GM12878 (cell line): ENCODE results near the gene SHQ1. TPM values are rescaled to one million over a fixed set of nuclear protein-coding genes. Genes with fewer than 3 reads are reported as not detected.

ENCODE experiments used
- NKRF ChIP-seq: fragments of 450-650 bp; conservative IDR thresholded peaks from 2 replicates; pipeline ENCODE4 v1.6.1; 2017; ENCODE audit warnings: mild to moderate bottlenecking, moderate library complexity
- POLR2AphosphoS2 ChIP-seq: IDR thresholded peaks from 2 replicates; pipeline ENCODE4 v1.6.1; 2011; ENCODE audit warnings: low read depth, mild to moderate bottlenecking, low read length, improper control_type of control experiment, moderate library complexity
- RB1 ChIP-seq: fragments of 450-650 bp; formaldehyde crosslinking; IDR thresholded peaks from 2 replicates; pipeline ENCODE4 v1.6.1; 2017; ENCODE audit warnings: mild to moderate bottlenecking, borderline replicate concordance
- ZNF207 ChIP-seq: fragments of 450-650 bp; IDR thresholded peaks from 2 replicates; pipeline ENCODE4 v1.6.1; 2014; ENCODE audit warnings: antibody characterized with exemption, mild to moderate bottlenecking, borderline replicate concordance
- polyA plus RNA-seq, 11 experiments: library from polyadenylated mRNA; depleted of rRNA in 4 of 11; unstranded in 6 of 11; stranded (reverse) in 5 of 11; fragments of >200 nt; fragmentation: Nextera tagmentation in 4 of 11; fragmentation: Illumina TruSeq in 1 of 11; extraction: Ambion mirVana in 4 of 11; extraction: Trizol in 1 of 11; gene quantifications; 1 replicate in 1 of 11; 2 replicates in 10 of 11; pipeline versions ENCODE4 v1.2.1 to v1.2.3, GENCODE V29; 2011 to 2016; ENCODE audit warnings: inconsistent platforms in 2 of 11, missing spikeins in 2 of 11, low read depth in 1 of 11
- total RNA-seq, 4 experiments: library from RNA; depleted of rRNA in 3 of 4; stranded (reverse); fragments of >200 nt in 3 of 4; fragmentation: Illumina TruSeq in 1 of 4; extraction: Trizol in 1 of 4; gene quantifications; 2 replicates each; pipeline versions ENCODE4 v1.2.1 to v1.2.3, GENCODE V29; 2013 to 2021
- TF ChIP-seq, protein P1 (sequence below): fragments of 450-650 bp; IDR thresholded peaks from 2 replicates; pipeline ENCODE4 v1.6.1; 2018; ENCODE audit warnings: mild to moderate bottlenecking, low read depth, moderate library complexity; ENCODE audit not compliant: partially characterized antibody
- TF ChIP-seq, protein P2 (sequence below): fragments of 450-650 bp; IDR thresholded peaks from 2 replicates; pipeline ENCODE4 v1.6.1; 2017; ENCODE audit warnings: mild to moderate bottlenecking, low read depth, inconsistent platforms; ENCODE audit not compliant: poor library complexity, severe bottlenecking

SHQ1 gene
- total and polyA plus RNA-seq, 10 of the 15 experiments (the other 5 are each of a cell fraction or from before 2014, with no cell fraction given): 12.6 to 51.7 (median 24.5) TPM

- TF ChIP-seq NKRF (no peak), RB1 (no peak), POLR2AphosphoS2 (no peak), ZNF207 (no peak)
- TF ChIP-seq, protein P1, sequence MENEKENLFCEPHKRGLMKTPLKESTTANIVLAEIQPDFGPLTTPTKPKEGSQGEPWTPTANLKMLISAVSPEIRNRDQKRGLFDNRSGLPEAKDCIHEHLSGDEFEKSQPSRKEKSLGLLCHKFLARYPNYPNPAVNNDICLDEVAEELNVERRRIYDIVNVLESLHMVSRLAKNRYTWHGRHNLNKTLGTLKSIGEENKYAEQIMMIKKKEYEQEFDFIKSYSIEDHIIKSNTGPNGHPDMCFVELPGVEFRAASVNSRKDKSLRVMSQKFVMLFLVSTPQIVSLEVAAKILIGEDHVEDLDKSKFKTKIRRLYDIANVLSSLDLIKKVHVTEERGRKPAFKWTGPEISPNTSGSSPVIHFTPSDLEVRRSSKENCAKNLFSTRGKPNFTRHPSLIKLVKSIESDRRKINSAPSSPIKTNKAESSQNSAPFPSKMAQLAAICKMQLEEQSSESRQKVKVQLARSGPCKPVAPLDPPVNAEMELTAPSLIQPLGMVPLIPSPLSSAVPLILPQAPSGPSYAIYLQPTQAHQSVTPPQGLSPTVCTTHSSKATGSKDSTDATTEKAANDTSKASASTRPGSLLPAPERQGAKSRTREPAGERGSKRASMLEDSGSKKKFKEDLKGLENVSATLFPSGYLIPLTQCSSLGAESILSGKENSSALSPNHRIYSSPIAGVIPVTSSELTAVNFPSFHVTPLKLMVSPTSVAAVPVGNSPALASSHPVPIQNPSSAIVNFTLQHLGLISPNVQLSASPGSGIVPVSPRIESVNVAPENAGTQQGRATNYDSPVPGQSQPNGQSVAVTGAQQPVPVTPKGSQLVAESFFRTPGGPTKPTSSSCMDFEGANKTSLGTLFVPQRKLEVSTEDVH: no peak
- TF ChIP-seq, protein P2, sequence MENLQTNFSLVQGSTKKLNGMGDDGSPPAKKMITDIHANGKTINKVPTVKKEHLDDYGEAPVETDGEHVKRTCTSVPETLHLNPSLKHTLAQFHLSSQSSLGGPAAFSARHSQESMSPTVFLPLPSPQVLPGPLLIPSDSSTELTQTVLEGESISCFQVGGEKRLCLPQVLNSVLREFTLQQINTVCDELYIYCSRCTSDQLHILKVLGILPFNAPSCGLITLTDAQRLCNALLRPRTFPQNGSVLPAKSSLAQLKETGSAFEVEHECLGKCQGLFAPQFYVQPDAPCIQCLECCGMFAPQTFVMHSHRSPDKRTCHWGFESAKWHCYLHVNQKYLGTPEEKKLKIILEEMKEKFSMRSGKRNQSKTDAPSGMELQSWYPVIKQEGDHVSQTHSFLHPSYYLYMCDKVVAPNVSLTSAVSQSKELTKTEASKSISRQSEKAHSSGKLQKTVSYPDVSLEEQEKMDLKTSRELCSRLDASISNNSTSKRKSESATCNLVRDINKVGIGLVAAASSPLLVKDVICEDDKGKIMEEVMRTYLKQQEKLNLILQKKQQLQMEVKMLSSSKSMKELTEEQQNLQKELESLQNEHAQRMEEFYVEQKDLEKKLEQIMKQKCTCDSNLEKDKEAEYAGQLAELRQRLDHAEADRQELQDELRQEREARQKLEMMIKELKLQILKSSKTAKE: no peak
Observed at GRCh38 chr3:72887343-72887704, 39.1 kb upstream of the SHQ1 start (continued).
